ENCODE data around the gene ABCA3.
A peak's percentile ranks its signal among the peaks of the same experiment; 100 is the strongest.
"Not testable (repeated sequence)": the region's sequence is repeated elsewhere in the genome, so short reads cannot be mapped to it uniquely, and the experiment has no call there.

ABCA3 gene

DNA sequence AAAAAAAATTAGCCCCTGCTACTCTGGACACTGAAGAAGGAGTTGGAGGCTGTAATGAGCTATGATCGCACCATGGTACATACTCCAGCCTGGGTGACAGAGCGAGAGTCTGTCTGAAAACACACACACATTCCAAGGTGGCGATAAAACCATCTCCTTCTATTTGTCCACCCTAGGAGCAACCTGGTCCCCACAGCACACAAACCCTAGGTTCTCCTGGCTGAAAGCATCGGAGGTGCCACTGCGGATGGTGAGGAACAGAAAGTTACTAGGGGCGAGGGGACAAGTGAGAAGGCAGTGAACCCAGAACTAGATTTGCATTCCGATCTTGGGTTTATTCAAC is 87.8 kb downstream of the ABCA3 start:
- no peak for DNase-seq

DNA sequence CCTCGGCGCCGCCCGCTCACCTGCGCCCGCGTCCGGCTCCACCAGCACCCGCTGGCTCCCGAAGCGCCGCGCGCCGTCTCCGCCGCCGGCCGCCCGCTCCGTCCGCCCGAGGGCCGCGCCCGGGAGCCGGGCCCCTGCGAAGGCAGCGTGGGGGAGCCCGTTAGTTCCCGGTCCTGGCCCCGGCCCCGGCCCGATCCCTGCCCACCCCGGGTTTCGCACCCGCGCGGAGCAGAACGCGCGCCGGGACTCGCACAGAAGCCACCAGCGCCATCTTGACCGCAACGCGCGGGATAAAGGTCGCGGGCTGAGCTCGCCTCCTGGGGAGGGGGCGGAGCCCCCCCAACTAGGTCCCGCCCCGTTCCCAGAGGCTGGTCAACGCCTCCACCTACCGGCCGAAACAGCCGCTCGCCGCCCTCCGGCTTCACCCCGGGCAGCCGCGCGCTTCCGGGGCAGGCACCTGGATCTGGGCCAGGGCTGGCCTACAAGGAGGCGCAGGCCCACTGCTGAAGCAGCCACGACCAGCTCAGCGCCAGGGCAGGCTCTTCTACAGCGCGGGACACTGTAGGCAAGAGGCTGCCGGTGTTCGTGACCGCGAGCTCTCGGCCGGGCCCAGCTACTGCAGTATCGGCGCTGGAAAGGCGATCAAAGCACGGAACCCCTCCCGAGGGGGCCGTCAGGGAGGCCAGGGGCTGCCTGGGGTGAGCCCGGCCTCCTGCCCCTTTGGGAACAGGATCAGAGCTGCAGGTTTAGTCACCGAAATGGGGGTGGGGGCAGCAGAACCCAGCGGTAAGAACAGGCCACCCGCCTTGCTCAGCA is 89.0 kb downstream of the ABCA3 start, which contains the start of gene ECI1:
TSS of gene ECI1 (minus strand) at position 292 of the 816 bp plus-strand sequence. CDS start at position 271, 21 bp downstream.
- peak; percentile 91 for DNase-seq

- DNase-seq = no peak
Observed at GRCh38 chr16:2250652-2251295, 89.8 kb downstream of the ABCA3 start.

DNA sequence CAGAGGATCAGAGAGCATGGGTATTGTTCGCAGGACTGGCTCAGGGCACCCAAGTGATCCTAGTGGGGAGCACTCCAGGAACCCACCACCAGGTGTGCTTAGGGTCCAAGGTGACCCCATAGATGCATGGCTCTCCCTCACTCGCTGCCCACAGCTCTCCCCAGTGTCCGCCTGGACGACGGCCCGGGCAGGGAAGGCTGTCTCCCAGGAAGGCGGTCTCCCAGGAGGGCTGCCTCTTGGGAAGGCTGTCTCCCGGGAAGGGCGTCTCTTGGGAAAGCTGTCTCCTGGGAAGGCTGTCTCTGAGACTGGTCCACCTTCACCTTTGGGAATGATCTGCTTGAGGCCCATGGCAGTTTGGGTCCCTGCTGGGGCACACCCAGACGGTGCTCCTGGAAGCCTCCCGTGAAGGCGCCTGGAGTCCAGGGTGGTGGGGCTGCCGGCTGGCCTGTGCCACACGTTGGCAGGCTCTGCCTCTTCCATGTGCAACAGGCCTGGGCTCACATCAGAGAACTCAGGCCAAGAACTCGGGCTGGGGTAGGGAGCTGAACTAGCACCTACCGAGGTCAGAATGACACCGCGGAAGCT is 94.1 kb downstream of the ABCA3 start:
- no peak for DNase-seq

GRCh38 chr16:2244926-2245795 is 95.4 kb downstream of the ABCA3 start:
- no peak for DNase-seq

DNA sequence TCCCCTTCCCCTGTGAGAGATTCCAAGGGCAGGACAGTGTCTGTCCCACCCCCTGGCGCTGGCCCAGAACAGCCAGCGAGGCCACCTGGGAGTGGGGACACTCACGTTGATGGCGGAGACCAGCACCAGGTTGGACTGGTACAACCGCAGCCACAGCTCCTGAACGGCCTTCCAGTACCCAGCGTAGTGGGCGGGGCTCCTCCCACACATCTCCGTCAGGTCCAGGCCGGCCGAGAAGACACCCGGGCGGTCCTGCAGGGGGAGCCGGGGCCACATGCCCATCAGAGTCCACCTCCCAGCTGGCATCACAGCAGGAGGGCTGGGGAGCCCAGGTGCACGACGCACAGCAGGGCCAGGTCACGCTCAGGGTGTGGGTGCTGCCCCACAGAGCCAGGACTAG is 96.2 kb downstream of the ABCA3 start:
- no peak for DNase-seq

GRCh38 chr16:2243781-2244180 is 96.7 kb downstream of the ABCA3 start:
- no peak for DNase-seq

DNA sequence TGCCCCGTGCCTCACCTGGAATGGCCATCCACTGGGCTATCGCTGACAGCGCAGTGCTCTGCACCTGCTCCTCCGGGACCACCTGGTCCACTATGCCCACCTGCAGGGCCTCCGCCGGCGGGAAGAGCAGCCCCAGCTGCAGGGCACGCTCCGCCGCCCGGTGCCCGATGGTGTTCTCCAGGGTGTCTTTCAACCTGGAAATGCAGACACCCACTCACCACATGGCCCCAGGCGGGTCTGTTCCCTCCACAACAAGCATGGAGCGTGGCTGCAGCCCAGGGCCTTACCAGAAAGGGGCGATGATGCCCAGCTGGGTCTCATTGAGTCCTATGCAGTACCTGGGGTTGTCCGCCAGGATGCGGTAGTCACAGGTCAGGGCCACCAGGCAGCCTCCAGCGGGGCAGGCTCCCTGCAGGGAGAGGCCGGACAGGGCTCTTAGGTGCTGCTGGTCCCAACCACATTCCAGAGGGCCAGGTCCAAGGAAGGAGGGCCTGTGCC is 97.4 kb downstream of the ABCA3 start:
- no peak for DNase-seq

- DNase-seq = no peak
Observed at GRCh38 chr16:2242598-2242997, 97.9 kb downstream of the ABCA3 start.

GRCh38 chr16:2240331-2240730 is 100.2 kb downstream of the ABCA3 start:
- DNase-seq = not testable (repeated sequence)

- DNase-seq = no peak
Observed at GRCh38 chr16:2238838-2239675, 101.5 kb downstream of the ABCA3 start.

GRCh38 chr16:2238150-2238837 is 102.2 kb downstream of the ABCA3 start:
- no peak for DNase-seq

DNA sequence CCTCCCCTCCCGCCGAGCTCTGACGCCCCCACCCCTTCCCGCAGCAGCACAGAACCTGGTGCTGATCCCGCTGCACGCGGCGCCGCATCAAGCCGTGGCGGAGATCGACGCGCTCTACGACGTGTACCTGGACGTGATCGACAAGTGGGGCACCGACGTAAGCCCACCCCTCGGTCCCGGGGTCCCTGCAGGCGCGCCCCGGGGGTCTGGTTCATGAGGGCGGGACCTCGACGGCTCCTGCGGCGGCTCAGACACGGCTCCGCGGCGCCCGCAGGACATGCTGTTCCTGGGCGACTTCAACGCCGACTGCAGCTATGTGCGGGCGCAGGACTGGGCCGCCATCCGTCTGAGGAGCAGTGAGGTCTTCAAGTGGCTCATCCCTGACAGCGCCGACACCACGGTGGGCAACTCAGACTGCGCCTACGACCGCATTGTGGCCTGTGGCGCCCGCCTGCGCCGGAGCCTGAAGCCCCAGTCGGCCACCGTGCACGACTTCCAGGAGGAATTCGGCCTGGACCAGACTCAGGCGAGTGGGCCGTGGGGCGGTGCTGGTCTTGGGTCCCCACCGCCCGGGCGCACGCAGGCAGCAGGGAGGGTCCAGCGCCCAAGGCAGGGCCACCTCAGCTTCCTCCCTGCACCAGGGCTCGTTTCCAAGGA is 102.9 kb downstream of the ABCA3 start:
- DNase-seq = no peak

DNA sequence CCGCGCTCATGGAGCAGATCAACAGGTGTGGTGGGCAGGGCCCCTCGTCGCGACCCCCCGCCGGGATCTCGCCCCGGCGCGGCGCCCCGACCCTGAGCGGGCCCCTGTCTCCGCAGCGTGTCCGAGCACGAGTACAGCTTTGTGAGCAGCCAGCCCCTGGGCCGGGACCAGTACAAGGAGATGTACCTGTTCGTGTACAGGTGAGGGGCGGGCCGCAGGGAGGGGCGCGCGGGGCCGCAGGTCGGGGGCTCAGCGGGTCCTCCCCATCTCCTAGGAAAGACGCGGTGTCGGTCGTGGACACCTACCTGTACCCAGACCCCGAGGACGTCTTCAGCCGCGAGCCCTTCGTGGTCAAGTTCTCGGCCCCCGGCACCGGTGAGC is 103.4 kb downstream of the ABCA3 start:
- no peak for DNase-seq

GRCh38 chr16:2236337-2237101 is 104.0 kb downstream of the ABCA3 start, which contains the start of gene DNASE1L2:
TSS of gene DNASE1L2 (plus strand) at chr16:2236444. CDS start at chr16:2236817, 373 bp downstream.
- DNase-seq = no peak

DNA sequence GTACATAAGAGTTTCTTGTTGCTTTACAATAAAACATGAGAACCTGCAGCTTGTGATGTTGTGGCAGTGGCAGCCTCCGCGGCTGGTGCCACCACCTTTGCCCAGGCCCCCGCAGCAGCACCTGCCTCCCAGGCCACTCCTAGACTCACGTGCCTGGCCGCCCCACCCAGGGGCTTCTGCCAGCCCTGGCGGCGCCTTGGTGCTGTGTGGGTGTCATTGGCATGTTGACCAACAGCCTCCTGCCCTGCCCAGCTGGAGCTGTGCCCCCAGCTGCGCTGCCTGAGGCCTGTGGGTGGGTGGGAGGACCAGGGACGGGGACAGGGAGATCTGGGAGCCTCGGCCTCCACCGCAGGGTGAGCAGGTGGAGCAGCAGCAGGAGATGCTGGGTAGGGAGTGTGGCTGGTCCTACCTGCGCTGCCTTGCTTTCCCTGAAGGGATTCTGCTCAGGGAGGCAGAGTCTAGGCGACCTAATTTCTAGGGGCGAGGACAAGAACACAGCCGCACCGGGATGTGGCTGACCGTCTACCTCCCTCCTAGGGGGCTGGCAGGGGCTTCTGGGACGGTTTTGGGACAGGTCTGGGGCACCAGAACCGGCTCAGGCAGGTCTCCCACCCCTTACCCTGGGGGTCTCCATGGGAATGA is 104.7 kb downstream of the ABCA3 start:
- DNase-seq = no peak

- no peak for DNase-seq
Observed at GRCh38 chr16:2235234-2235651, 105.3 kb downstream of the ABCA3 start.

- DNase-seq = no peak
Observed at GRCh38 chr16:2234813-2235170, 105.7 kb downstream of the ABCA3 start.
